Astrocyte (in vitro differentiated cells and primary cell): ENCODE measurements around the gene ATXN7L1. TPM values are rescaled to one million over a fixed set of nuclear protein-coding genes. Genes with fewer than 3 reads are reported as not detected.

Experiments
- DNase-seq: peaks from one replicate; pipeline ENCODE4 v3.0.0-alpha.2; 2010; ENCODE audit warnings: low read depth
- FAIRE-seq: peaks from 2 replicates; lab custom pipeline; 2011; peaks lifted over from hg19 to GRCh38; lab: Jason Lieb, UNC
- H2AFZ ChIP-seq: 2 replicates; pipeline ENCODE4 v1.6.0; 2012; ENCODE audit warnings: low read depth, low read length, inconsistent platforms
- H3K27ac ChIP-seq: 2 replicates; pipeline ENCODE4 v1.5.1; 2011; ENCODE audit warnings: low read depth, low read length, inconsistent platforms
- H3K27me3 ChIP-seq: 2 replicates; pipeline ENCODE4 v1.6.0; 2011; ENCODE audit warnings: low read length, inconsistent platforms; ENCODE audit not compliant: insufficient read depth
- H3K36me3 ChIP-seq: 2 replicates; pipeline ENCODE4 v1.5.1; 2011; ENCODE audit warnings: low read length, inconsistent platforms; ENCODE audit not compliant: insufficient read depth
- H3K4me1 ChIP-seq: 2 replicates; pipeline ENCODE4 v1.5.1; 2011; ENCODE audit warnings: low read length, inconsistent platforms; ENCODE audit not compliant: insufficient read depth
- H3K4me2 ChIP-seq: 2 replicates; pipeline ENCODE4 v1.6.0; 2012; ENCODE audit warnings: low read length, inconsistent platforms
- H3K4me3 ChIP-seq: 2 replicates; pipeline ENCODE4 v1.5.1; 2011; ENCODE audit warnings: low read depth, mild to moderate bottlenecking, low read length, inconsistent platforms; ENCODE audit not compliant: insufficient read depth
- H3K79me2 ChIP-seq: 2 replicates; pipeline ENCODE4 v1.6.0; 2012; ENCODE audit warnings: mild to moderate bottlenecking, low read length, inconsistent platforms; ENCODE audit not compliant: insufficient read depth
- H3K9ac ChIP-seq: 2 replicates; pipeline ENCODE4 v1.6.0; 2012; ENCODE audit warnings: mild to moderate bottlenecking, low read length, inconsistent platforms
- H3K9me3 ChIP-seq: 2 replicates; pipeline ENCODE4 v1.5.1; 2012; ENCODE audit warnings: low read depth, mild to moderate bottlenecking, low read length, inconsistent platforms; ENCODE audit not compliant: insufficient read depth
- H4K20me1 ChIP-seq: 2 replicates; pipeline ENCODE4 v1.6.0; 2012; ENCODE audit warnings: low read length, inconsistent platforms; ENCODE audit not compliant: insufficient read depth
- H3K27ac Mint-ChIP-seq: one replicate; pipeline ENCODE4 v1.8.0; 2021; ENCODE audit warnings: mild to moderate bottlenecking, mixed read lengths; ENCODE audit not compliant: unreplicated experiment
- H3K27me3 Mint-ChIP-seq: one replicate; pipeline ENCODE4 v1.8.0; 2021; ENCODE audit warnings: low read depth, mixed read lengths; ENCODE audit not compliant: unreplicated experiment
- H3K36me3 Mint-ChIP-seq: one replicate; pipeline ENCODE4 v1.8.0; 2021; ENCODE audit warnings: low read depth, mixed read lengths; ENCODE audit not compliant: unreplicated experiment
- H3K4me1 Mint-ChIP-seq: one replicate; pipeline ENCODE4 v1.8.0; 2021; ENCODE audit warnings: low read depth, mixed read lengths; ENCODE audit not compliant: unreplicated experiment
- H3K4me3 Mint-ChIP-seq: one replicate; pipeline ENCODE4 v1.8.0; 2021; ENCODE audit warnings: mild to moderate bottlenecking, moderate library complexity, mixed read lengths; ENCODE audit not compliant: unreplicated experiment
- H3K9me3 Mint-ChIP-seq: one replicate; pipeline ENCODE4 v1.8.0; 2021; ENCODE audit warnings: mild to moderate bottlenecking, mixed read lengths; ENCODE audit not compliant: unreplicated experiment
- CTCF ChIP-seq: IDR thresholded peaks from 2 replicates; pipeline ENCODE4 v1.5.1; 2011; ENCODE audit warnings: low read depth, mild to moderate bottlenecking, inconsistent platforms, low read length, moderate library complexity; ENCODE audit not compliant: insufficient read depth
- EZH2 ChIP-seq: IDR thresholded peaks from 2 replicates; pipeline ENCODE4 v1.6.1; 2012; ENCODE audit warnings: mild to moderate bottlenecking, low read length, inconsistent platforms; ENCODE audit not compliant: insufficient read depth
- total RNA-seq: library from RNA; stranded (reverse); gene quantifications from 2 replicates; pipeline ENCODE4 v1.2.1, GENCODE V29; 2021

ATXN7L1 gene
- total RNA-seq, 1 donor from 2014 or later, result 7.6 TPM

- H3K27me3 Mint-ChIP-seq, result no peaks in the 10 kb centered on the region
- peak overlapping the region; percentile 38 for H3K4me2 ChIP-seq
- no peak overlapping the region for H3K27ac Mint-ChIP-seq
- no peak for FAIRE-seq
- no peak overlapping the region for H3K9ac ChIP-seq
- peak overlapping the region; percentile 40 for H3K4me3 Mint-ChIP-seq
- peak overlapping the region; percentile 15 for H3K27ac ChIP-seq
- no peaks in the 10 kb centered on the region for H3K27me3 ChIP-seq
- H3K79me2 ChIP-seq, result no peaks in the 10 kb centered on the region
- H2AFZ ChIP-seq, result no peak overlapping the region
- DNase-seq, result peak; percentile 62
- H4K20me1 ChIP-seq, result peaks cover 20% of the 10 kb centered on the region
- TF ChIP-seq EZH2, result no peak
- no peak for TF ChIP-seq CTCF
- peaks cover 2% of the 10 kb centered on the region for H3K36me3 Mint-ChIP-seq
- no peak overlapping the region for H3K4me3 ChIP-seq
- peaks cover 30% of the 10 kb centered on the region for H3K4me1 ChIP-seq
- H3K9me3 ChIP-seq, result no peaks in the 10 kb centered on the region
- peaks cover 32% of the 10 kb centered on the region for H3K4me1 Mint-ChIP-seq
- no peaks in the 10 kb centered on the region for H3K9me3 Mint-ChIP-seq
- no peaks in the 10 kb centered on the region for H3K36me3 ChIP-seq
These were observed 69.6 kb downstream of the ATXN7L1 start for GRCh38 chr7:105806592-105807447.

- H3K9ac ChIP-seq, result no peak overlapping the region
- H3K27me3 Mint-ChIP-seq, result no peaks in the 10 kb centered on the region
- FAIRE-seq (no peak), DNase-seq (no peak)
- H3K79me2 ChIP-seq, result no peaks in the 10 kb centered on the region
- no peaks in the 10 kb centered on the region for H3K36me3 ChIP-seq
- no peaks in the 10 kb centered on the region for H3K9me3 ChIP-seq
- TF ChIP-seq EZH2, result no peak
- no peak for TF ChIP-seq CTCF
- no peaks in the 10 kb centered on the region for H3K27me3 ChIP-seq
- peaks cover 40% of the 10 kb centered on the region for H3K4me1 Mint-ChIP-seq
- H3K27ac Mint-ChIP-seq, result peak overlapping the region; percentile 35
- no peak overlapping the region for H3K4me3 ChIP-seq
- H3K4me2 ChIP-seq, result no peak overlapping the region
- H3K36me3 Mint-ChIP-seq, result peaks cover 2% of the 10 kb centered on the region
- H3K9me3 Mint-ChIP-seq, result no peaks in the 10 kb centered on the region
- peaks cover 28% of the 10 kb centered on the region for H4K20me1 ChIP-seq
- peaks cover 33% of the 10 kb centered on the region for H3K4me1 ChIP-seq
- H2AFZ ChIP-seq, result no peak overlapping the region
- H3K4me3 Mint-ChIP-seq, result no peak overlapping the region
- no peak overlapping the region for H3K27ac ChIP-seq
These were observed 70.9 kb downstream of the ATXN7L1 start for GRCh38 chr7:105805447-105806019.

- Mint-ChIP-seq H3K4me3 (no peak overlapping the region), H3K36me3 (peaks cover 5% of the 10 kb centered on the region), H3K27ac (no peak overlapping the region), H3K27me3 (no peaks in the 10 kb centered on the region), H3K4me1 (peaks cover 52% of the 10 kb centered on the region), H3K9me3 (no peaks in the 10 kb centered on the region)
- Histone ChIP-seq H3K9ac (no peak overlapping the region), H3K36me3 (no peaks in the 10 kb centered on the region), H3K9me3 (no peaks in the 10 kb centered on the region), H4K20me1 (peaks cover 35% of the 10 kb centered on the region), H3K4me2 (no peak overlapping the region), H3K4me3 (no peak overlapping the region), H3K4me1 (peaks cover 40% of the 10 kb centered on the region), H3K27me3 (no peaks in the 10 kb centered on the region), H2AFZ (no peak overlapping the region), H3K27ac (no peak overlapping the region), H3K79me2 (no peaks in the 10 kb centered on the region)
- FAIRE-seq (no peak), DNase-seq (no peak)
- TF ChIP-seq CTCF, result no peak
- TF ChIP-seq EZH2, result no peak
These were observed 73.0 kb downstream of the ATXN7L1 start for GRCh38 chr7:105803429-105803736.
